SK-N-SH (cell line): Measurements from ENCODE around the gene RAB10. TPM values are rescaled to one million over a fixed set of nuclear protein-coding genes. Genes with fewer than 3 reads are reported as not detected.

Experiments used
- CTCF ChIA-PET: fragments of 300-600, 350-600 bp; formaldehyde crosslinking; extraction: SDS; loops from one replicate; lab custom pipeline; 2021; lab: Yijun Ruan, JAX
- POLR2A ChIA-PET: fragments of 350-600 bp; sonication (Branson Sonifier 250); formaldehyde crosslinking; extraction: SDS; loops from one replicate; lab custom pipeline; 2020; ENCODE audit warnings: antibody characterized with exemption, inconsistent platforms; lab: Yijun Ruan, JAX
- DNase-seq: peaks from one replicate; pipeline ENCODE4 v3.0.0; 2012
- H2AFZ ChIP-seq: fragments of 200-600 bp; sonication (generic); 2 replicates; pipeline ENCODE4 v1.8.1; 2016; ENCODE audit warnings: antibody characterized with exemption, mild to moderate bottlenecking, low read depth
- H3F3A ChIP-seq: fragments of 200-600 bp; sonication (generic); replicated peaks from 2 replicates; pipeline ENCODE3; 2016; ENCODE audit warnings: antibody characterized with exemption, mild to moderate bottlenecking; ENCODE audit not compliant: insufficient read depth
- H3K27ac ChIP-seq, 2 experiments: fragments of 200-500 bp in 1 of 2; fragments of 200-600 bp in 1 of 2; sonication (Bioruptor generic) in 1 of 2; sonication (generic), shearing (Covaris generic) in 1 of 2; 2 replicates each; pipeline versions ENCODE4 v1.5.1 to v1.6.1; 2014 to 2016; ENCODE audit warnings: low read depth in 2 of 2, inconsistent platforms in 1 of 2, low read length in 1 of 2, mild to moderate bottlenecking in 1 of 2, mixed read lengths in 1 of 2
- H3K27me3 ChIP-seq: fragments of 200-600 bp; sonication (generic), shearing (Covaris generic); 2 replicates; pipeline ENCODE4 v1.6.1; 2016; ENCODE audit warnings: mixed run types; ENCODE audit not compliant: insufficient read depth
- H3K36me3 ChIP-seq, 2 experiments: fragments of 200-500 bp in 1 of 2; fragments of 200-600 bp in 1 of 2; sonication (Bioruptor generic) in 1 of 2; sonication (generic) in 1 of 2; replicated peaks in 1 of 2; 2 replicates each; pipeline versions ENCODE3 to v1.5.1; 2014 to 2016; ENCODE audit warnings: low read length in 1 of 2, mild to moderate bottlenecking in 1 of 2; ENCODE audit not compliant: insufficient read depth in 2 of 2, control insufficient read depth in 1 of 2
- H3K4me1 ChIP-seq, 2 experiments: fragments of 200-500 bp in 1 of 2; fragments of 200-600 bp in 1 of 2; sonication (Bioruptor generic) in 1 of 2; sonication (generic), shearing (Covaris generic) in 1 of 2; 2 replicates each; pipeline versions ENCODE4 v1.5.1 to v1.6.1; 2014 to 2016; ENCODE audit warnings: low read depth in 1 of 2, low read length in 1 of 2, mixed run types in 1 of 2; ENCODE audit not compliant: insufficient read depth in 2 of 2, control insufficient read depth in 1 of 2
- H3K4me2 ChIP-seq: fragments of 200-600 bp; sonication (generic), shearing (Covaris generic); 2 replicates; pipeline ENCODE4 v1.6.1; 2017; ENCODE audit warnings: mixed run types
- H3K4me3 ChIP-seq, 2 experiments: fragments of 200-500 bp in 1 of 2; fragments of 200-600 bp in 1 of 2; sonication (Bioruptor generic) in 1 of 2; sonication (generic), shearing (Covaris generic) in 1 of 2; 2 replicates each; pipeline versions ENCODE4 v1.5.1 to v1.8.1; 2014 to 2016; ENCODE audit warnings: low read depth in 2 of 2, inconsistent platforms in 1 of 2, low read length in 1 of 2, mild to moderate bottlenecking in 1 of 2, mixed read lengths in 1 of 2, moderate library complexity in 1 of 2
- H3K79me2 ChIP-seq: fragments of 200-600 bp; sonication (generic); 2 replicates; pipeline ENCODE4 v1.8.1; 2017; ENCODE audit warnings: mild to moderate bottlenecking; ENCODE audit not compliant: insufficient read depth
- H3K9ac ChIP-seq: fragments of 200-600 bp; sonication (generic); 2 replicates; pipeline ENCODE4 v1.6.1; 2017; ENCODE audit warnings: mixed run types
- H3K9me2 ChIP-seq: fragments of 200-600 bp; sonication (generic); 2 replicates; pipeline ENCODE4 v1.6.1; 2017; ENCODE audit warnings: mixed run types
- H3K9me3 ChIP-seq: fragments of 200-600 bp; sonication (generic); 2 replicates; pipeline ENCODE4 v1.6.1; 2017; ENCODE audit warnings: mixed run types, mild to moderate bottlenecking, moderate library complexity
- H4K20me1 ChIP-seq: fragments of 200-600 bp; sonication (generic); 2 replicates; pipeline ENCODE4 v1.6.1; 2017; ENCODE audit warnings: mild to moderate bottlenecking, mixed run types; ENCODE audit not compliant: insufficient read depth
- ELF1 ChIP-seq: IDR thresholded peaks from 2 replicates; pipeline ENCODE4 v1.4.0; 2012
- FOSL2 ChIP-seq: IDR thresholded peaks from 2 replicates; pipeline ENCODE4 v1.4.0; 2012; ENCODE audit warnings: low read depth, mild to moderate bottlenecking, moderate library complexity, borderline replicate concordance
- FOXJ3 ChIP-seq: sonication (generic); formaldehyde crosslinking; IDR thresholded peaks from 2 replicates; pipeline ENCODE4 v1.5.1; 2020; ENCODE audit warnings: mild to moderate bottlenecking, missing genetic modification reagents
- GABPA ChIP-seq: IDR thresholded peaks from 2 replicates; pipeline ENCODE4 v1.4.0; 2012; ENCODE audit warnings: low read depth, mild to moderate bottlenecking
- MEF2A ChIP-seq: IDR thresholded peaks from 2 replicates; pipeline ENCODE4 v1.4.0; 2012; ENCODE audit warnings: low read depth, borderline replicate concordance
- NFIC ChIP-seq: IDR thresholded peaks from 2 replicates; pipeline ENCODE4 v1.4.0; 2012; ENCODE audit warnings: borderline replicate concordance
- NRF1 ChIP-seq: IDR thresholded peaks from 2 replicates; pipeline ENCODE4 v1.6.1; 2012; ENCODE audit warnings: low read depth, mild to moderate bottlenecking, low read length
- RCOR1 ChIP-seq: fragments of 150-350 bp; IDR thresholded peaks from 2 replicates; pipeline ENCODE4 v1.6.1; 2017; ENCODE audit warnings: antibody characterized with exemption, low read length
- SIN3A ChIP-seq: IDR thresholded peaks from 2 replicates; pipeline ENCODE4 v1.6.1; 2012; ENCODE audit warnings: low read depth, mild to moderate bottlenecking, low read length, moderate library complexity, borderline replicate concordance
- TAF1 ChIP-seq: IDR thresholded peaks from 2 replicates; pipeline ENCODE4 v1.6.1; 2012; ENCODE audit warnings: low read depth, mild to moderate bottlenecking, low read length, moderate library complexity, borderline replicate concordance
- TEAD4 ChIP-seq: IDR thresholded peaks from 2 replicates; pipeline ENCODE4 v1.4.0; 2012; ENCODE audit warnings: mild to moderate bottlenecking, borderline replicate concordance; ENCODE audit not compliant: insufficient read depth
- WGBS: methylation state at CpG from one replicate; pipeline ENCODE4 v1.1.6; 2017; ENCODE audit warnings: low lambda C conversion rate; 5-methylcytosine and 5-hydroxymethylcytosine counted together
- polyA plus RNA-seq, 3 experiments: library from polyadenylated mRNA; depleted of rRNA; stranded (reverse); fragments of >200 nt; gene quantifications; 2 replicates each; pipeline ENCODE4 v1.2.3, GENCODE V29; 2012
- TF ChIP-seq, protein P1 (sequence below): fragments of 200-600 bp; sonication (generic); IDR thresholded peaks from 2 replicates; pipeline ENCODE4 v1.6.1; 2017; ENCODE audit warnings: antibody characterized with exemption, mild to moderate bottlenecking, moderate library complexity
- TF ChIP-seq, protein P2 (sequence below): IDR thresholded peaks from 2 replicates; pipeline ENCODE4 v1.6.1; 2012; ENCODE audit warnings: mild to moderate bottlenecking, low read depth, low read length, moderate library complexity
- TF ChIP-seq, protein P3 (sequence below): IDR thresholded peaks from 2 replicates; pipeline ENCODE4; 2012
- TF ChIP-seq, protein P4 (sequence below): fragments of 150-350 bp; IDR thresholded peaks from 2 replicates; pipeline ENCODE4 v1.6.1; 2016; ENCODE audit warnings: mild to moderate bottlenecking, low read depth, low read length

RAB10 gene
- polyA plus RNA-seq, 1 of the 3 experiments (the other 2 are of a cell fraction): 47.5 TPM

DNA sequence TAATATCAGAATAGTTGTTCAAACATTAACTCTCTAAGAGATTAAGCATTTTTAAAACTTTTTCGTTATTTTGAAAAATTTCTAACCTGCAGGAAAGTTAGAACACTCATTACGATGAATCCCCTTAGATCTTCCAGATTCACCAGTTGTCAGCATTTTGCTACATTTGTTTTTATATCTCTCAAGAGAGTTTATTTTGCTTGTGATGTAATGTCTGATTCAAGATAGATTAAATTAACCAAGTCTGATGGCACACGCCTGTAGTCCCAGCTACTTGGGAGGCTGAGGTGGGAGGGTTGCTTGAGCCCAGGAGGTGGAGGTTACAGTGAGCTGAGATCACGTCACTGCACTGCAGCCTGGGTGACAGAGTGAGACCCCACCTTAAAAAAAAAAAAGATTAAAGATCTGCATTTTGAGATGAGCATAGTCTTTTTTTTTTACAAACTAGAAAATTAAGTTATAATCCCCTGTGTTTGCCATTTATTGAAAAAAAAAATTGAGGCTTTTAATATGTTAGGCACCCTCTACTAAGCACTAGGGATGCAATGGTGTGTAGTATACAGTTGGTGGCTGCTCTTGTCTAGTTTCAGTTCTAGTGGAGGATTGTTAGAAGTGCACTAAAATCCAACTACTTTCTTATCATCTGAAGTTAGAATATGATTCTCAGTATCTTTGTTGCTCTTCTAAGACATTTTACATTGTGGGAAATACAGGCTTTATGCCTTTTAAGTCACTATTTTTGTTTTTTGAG is 20.9 kb downstream of the RAB10 start (continued):
- TF ChIP-seq MEF2A (no peak), FOSL2 (no peak), FOXJ3 (no peak)
- TF ChIP-seq, protein P1, sequence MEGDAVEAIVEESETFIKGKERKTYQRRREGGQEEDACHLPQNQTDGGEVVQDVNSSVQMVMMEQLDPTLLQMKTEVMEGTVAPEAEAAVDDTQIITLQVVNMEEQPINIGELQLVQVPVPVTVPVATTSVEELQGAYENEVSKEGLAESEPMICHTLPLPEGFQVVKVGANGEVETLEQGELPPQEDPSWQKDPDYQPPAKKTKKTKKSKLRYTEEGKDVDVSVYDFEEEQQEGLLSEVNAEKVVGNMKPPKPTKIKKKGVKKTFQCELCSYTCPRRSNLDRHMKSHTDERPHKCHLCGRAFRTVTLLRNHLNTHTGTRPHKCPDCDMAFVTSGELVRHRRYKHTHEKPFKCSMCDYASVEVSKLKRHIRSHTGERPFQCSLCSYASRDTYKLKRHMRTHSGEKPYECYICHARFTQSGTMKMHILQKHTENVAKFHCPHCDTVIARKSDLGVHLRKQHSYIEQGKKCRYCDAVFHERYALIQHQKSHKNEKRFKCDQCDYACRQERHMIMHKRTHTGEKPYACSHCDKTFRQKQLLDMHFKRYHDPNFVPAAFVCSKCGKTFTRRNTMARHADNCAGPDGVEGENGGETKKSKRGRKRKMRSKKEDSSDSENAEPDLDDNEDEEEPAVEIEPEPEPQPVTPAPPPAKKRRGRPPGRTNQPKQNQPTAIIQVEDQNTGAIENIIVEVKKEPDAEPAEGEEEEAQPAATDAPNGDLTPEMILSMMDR: no peak

DNA sequence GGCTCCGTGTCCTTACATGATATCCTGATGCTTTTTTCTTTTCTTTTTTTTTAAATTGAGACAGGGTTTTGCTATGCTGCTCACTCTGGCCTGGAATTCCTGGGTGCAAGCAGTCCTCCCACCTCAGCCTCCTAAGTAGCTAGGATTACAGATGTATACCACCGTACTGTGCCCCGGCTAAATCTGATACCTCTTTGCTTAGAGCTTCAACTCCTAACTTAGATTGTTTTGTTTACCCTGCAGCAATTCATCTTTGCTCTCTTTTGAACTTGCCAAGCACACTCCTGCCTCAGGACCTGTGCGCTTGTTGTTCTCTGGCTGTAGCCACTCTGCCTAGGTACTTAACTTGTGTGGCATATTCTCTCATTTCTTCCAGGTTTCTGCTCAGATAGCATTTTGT is 24.5 kb downstream of the RAB10 start:
- Histone ChIP-seq H3K9me2 (no peaks in the 10 kb centered on the region), H3F3A (peaks cover 14% of the 10 kb centered on the region), H3K4me1 (no peaks in the 10 kb centered on the region), H3K4me3 (no peak overlapping the region), H3K27me3 (no peaks in the 10 kb centered on the region), H3K9ac (no peak overlapping the region), H2AFZ (no peak overlapping the region), H3K36me3 (peaks cover 0 to 21% of the 10 kb centered on the region in 2 experiments), H3K4me2 (no peak overlapping the region), H3K27ac (no peak overlapping the region), H4K20me1 (peaks cover 95% of the 10 kb centered on the region), H3K9me3 (no peaks in the 10 kb centered on the region), H3K79me2 (peaks cover 100% of the 10 kb centered on the region)
- DNase-seq: no peak
- CTCF ChIA-PET: interaction anchor here (4.4 kb wide), 1 partner anchor 29 kb away, joined by 20 read pairs; no protein-coding TSS in a partner anchor
- TF ChIP-seq, protein P2, sequence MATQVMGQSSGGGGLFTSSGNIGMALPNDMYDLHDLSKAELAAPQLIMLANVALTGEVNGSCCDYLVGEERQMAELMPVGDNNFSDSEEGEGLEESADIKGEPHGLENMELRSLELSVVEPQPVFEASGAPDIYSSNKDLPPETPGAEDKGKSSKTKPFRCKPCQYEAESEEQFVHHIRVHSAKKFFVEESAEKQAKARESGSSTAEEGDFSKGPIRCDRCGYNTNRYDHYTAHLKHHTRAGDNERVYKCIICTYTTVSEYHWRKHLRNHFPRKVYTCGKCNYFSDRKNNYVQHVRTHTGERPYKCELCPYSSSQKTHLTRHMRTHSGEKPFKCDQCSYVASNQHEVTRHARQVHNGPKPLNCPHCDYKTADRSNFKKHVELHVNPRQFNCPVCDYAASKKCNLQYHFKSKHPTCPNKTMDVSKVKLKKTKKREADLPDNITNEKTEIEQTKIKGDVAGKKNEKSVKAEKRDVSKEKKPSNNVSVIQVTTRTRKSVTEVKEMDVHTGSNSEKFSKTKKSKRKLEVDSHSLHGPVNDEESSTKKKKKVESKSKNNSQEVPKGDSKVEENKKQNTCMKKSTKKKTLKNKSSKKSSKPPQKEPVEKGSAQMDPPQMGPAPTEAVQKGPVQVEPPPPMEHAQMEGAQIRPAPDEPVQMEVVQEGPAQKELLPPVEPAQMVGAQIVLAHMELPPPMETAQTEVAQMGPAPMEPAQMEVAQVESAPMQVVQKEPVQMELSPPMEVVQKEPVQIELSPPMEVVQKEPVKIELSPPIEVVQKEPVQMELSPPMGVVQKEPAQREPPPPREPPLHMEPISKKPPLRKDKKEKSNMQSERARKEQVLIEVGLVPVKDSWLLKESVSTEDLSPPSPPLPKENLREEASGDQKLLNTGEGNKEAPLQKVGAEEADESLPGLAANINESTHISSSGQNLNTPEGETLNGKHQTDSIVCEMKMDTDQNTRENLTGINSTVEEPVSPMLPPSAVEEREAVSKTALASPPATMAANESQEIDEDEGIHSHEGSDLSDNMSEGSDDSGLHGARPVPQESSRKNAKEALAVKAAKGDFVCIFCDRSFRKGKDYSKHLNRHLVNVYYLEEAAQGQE: no peak
- no peak for TF ChIP-seq TEAD4
- TF ChIP-seq, protein P3, sequence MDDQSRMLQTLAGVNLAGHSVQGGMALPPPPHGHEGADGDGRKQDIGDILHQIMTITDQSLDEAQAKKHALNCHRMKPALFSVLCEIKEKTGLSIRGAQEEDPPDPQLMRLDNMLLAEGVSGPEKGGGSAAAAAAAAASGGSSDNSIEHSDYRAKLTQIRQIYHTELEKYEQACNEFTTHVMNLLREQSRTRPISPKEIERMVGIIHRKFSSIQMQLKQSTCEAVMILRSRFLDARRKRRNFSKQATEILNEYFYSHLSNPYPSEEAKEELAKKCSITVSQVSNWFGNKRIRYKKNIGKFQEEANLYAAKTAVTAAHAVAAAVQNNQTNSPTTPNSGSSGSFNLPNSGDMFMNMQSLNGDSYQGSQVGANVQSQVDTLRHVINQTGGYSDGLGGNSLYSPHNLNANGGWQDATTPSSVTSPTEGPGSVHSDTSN: no peak
- TF ChIP-seq NFIC: no peak
- no peak for TF ChIP-seq RCOR1
- TF ChIP-seq NRF1: no peak
- no peak for TF ChIP-seq GABPA
- TF ChIP-seq ELF1: no peak
- TF ChIP-seq TAF1: no peak
- TF ChIP-seq, protein P4, sequence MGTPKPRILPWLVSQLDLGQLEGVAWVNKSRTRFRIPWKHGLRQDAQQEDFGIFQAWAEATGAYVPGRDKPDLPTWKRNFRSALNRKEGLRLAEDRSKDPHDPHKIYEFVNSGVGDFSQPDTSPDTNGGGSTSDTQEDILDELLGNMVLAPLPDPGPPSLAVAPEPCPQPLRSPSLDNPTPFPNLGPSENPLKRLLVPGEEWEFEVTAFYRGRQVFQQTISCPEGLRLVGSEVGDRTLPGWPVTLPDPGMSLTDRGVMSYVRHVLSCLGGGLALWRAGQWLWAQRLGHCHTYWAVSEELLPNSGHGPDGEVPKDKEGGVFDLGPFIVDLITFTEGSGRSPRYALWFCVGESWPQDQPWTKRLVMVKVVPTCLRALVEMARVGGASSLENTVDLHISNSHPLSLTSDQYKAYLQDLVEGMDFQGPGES: no peak
- no peak for TF ChIP-seq SIN3A
- POLR2A ChIA-PET: no interaction called here
- 82% methylated on average over 4 of the region's 4 CpGs for WGBS
